ENCODE measurements around the gene TXNDC5.
"Not testable (repeated sequence)": the region's sequence is repeated elsewhere in the genome, so short reads cannot be mapped to it uniquely, and the experiment has no call there.

Gene TXNDC5

DNA sequence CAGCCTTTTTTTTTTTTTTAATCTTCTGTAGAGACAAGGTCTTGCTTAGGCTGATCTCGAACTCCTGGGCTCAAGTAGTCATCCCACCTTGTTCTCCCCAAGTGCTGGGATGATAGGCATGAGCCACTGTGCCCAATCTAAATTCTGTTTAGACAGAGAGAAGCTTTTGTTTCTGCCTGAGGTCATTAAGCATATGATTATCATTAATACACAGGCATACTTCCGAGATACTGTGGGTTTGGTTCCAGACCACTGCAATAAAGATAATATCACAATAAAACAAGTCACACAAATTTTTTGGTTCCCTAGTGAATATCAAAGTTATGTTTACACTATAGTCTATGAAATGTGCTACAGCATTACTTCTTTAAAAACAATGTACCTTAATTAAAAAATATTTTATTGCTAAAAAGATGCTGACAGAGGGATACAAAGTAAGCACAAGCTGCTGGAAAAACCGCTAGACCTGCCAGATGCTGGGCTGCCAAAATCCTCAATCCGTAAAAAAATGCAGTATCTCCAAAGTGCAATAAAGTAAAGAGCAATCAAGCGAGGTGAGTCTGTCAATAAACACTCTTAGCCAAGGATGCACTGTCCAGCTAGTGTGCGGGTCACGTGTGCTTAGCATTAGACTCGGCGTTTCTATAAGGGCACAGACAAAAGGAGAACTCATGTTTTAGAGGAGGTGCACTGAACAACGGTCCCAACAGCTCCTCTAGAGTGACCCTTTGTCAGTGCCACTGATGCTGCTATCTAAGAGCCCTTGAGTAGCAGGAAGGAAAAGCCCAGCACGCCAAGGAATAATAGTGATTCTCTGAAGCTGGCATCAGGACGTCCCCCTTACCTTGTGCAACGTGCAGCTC, 16.1 kb downstream of the TXNDC5 start:
- DNase-seq, result no peak

DNA sequence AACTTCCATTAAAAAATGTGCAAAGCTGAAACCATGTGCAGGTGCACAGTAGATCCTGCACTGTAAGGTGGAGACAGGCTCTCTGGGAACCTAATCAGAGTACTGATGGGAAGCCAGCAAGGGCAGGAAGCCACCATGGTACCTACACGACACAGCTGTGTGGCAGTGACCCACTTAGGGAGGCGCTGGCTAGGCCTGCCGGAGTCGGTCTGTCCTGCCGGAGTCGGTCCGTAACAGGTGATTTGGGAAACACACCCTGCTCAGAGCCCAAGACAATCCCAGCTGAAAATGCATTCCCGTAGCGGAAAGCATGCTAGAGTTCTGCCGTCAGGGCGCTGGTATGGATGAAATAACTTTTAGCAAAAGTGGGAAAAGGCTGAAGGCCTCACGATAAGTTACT, 17.2 kb downstream of the TXNDC5 start:
- DNase-seq, result no peak

DNA sequence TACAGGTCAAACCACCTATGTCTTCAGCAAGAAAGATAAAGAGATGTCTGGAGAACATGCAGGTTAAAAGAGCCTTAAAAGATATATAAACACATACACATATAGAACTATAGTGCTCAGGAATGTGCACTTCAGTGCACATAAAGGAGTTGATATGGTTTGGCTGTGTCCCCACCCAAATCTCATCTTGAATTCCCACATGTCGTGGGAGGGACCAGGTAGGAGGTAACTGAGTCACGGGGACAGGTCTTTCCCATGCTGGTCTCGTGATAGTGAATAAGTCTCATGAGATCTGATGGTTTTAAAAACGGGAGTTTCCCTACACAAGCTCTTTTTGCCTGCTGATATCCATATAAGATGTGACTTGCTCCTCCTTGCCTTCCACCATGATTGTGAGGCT, 18.2 kb downstream of the TXNDC5 start:
- DNase-seq, result not testable (repeated sequence)

DNA sequence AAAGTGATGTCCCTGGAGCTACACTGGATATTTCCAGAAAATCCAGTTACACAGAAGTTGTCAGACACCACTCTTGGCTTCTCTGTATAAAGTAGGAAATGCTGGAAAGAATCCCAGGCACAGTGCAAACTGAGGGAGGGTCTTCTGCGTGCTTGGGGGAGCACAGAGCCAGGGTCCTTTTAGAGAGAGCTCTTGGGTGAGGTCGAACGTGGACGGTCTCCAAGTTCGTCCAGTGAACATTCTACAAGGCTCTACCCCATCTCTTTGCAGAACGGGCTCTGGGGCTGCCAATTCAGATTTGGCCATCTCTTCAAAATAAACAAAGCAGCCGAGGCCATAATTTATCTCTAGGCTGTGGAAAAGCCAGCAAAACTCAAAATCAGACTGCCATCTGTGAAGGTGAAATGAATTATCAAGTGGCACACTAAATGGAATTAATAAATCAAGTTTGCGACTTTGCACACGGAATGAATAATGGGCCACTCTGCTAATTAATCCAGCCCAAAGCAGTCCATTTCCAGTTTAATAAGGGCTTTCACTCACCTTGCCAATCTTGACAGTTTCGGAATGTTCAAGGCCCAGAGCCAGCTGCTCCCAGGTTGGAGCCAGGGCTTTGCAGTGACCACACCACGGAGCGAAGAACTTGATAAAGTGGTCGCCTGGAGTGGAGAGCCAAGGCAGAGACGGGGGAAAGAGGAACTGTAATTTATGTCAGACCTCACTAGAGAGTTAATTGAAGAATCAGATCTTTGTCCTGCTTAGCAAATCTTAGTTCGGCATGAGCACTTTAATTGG, 19.3 kb downstream of the TXNDC5 start:
- no peak for DNase-seq

DNA sequence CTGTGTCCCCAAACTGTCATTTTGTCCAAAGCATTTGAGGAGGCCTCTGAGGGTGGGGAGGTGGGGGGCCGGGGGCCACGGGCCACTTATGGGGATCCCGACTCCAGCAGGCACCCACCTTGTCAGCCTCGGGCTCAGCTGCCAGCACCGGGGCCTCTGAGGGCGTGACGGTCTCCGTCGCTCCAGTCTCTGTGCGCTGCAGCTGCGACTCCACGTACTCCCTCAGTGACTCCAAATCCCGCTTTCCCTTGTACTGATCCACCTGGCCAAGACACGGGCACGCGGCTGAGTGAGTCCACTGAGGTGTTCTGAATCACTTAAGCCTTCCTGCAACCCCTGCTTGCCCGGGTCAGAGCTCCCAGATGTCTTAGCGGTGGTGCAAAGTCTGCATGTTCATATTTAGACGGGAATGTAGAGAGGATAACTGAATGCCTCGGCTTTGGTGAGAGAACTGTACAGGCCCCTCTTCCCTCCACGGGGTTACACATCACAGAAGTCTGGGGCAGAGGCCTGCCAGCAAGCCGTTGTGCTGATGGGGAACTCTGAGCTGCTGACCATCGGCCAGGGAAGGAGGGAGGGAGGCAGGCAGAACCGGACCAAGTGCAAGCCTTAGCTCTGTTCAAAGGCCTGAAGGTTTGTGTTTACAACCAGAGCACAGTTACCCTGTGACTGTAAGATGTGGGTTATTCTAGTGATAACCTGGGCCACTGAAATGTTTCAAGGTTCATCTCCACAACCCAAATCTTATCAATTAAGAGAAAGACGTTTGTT, 21.8 kb downstream of the TXNDC5 start:
- no peak for DNase-seq

DNA sequence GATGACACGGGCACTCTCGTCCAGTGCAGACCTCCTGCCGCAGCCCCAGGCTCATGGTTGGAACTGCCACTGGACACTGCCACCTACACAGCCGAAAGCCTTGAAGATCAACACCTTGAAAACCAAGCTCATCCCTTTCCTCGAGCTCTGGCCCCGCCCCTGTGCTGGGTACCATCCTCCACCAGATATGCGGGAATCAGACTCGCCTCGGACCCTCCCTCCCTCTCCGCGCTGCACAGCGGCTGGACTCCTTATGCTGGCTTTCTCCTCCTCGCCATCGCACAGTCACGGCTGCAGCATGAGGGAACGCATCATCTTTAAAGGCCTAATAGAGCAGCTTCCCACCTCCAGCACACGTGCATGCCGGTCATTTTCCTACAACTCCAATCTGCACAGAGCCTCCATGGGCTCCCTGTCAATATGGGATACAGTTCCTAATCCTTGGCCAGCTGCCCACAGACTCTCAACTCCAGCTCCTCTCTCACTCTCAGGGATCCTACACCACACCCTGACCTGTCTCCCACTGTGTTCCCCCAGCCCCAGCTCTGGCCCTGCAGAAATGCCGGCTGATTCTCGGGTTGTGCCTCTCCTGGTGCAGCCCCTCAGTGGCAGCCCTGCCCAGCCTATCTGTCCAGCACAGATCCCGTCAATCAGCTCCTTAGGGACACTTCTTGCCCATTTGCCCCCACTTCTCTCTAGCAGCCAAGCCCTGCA, 23.2 kb downstream of the TXNDC5 start:
- no peak for DNase-seq

DNA sequence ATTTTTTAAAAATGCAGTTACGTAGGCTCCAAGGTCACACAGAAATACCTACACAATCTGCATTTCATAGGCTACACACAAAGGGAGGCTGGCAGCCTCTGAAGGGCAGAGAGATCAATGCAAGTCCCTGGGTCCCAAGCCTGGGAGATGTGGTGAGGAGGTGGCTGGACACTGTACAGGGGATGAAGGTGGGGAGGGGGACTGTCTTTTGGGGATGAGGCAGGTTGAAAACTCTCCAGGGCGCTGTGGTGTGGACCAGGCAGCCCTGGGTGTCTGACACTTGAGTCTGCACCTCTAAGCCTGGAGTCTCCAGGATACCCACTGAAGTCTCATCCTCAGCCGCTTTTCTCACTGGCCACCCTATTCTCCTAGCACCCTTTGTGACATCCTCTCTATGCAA, 24.5 kb downstream of the TXNDC5 start:
- DNase-seq, result no peak

DNA sequence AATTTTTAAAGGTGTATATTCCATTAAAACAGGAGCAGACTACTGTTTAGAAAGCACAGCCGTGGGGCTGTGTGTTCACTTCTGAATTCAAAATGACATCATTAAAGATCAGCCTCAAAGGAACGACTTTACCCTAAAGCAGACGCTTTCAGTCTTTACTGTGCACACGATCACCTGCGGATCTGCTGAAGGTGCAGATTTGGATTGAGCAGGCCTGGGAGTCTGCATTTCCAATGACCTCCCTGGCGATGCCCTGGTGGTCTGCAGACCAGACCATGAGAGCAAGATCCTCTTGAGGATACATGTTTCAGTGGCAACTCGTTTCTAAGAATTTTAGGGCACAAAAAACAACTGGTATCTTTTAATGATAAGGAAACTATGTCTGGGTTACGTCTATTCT, 27.2 kb downstream of the TXNDC5 start:
- DNase-seq, result no peak

DNA sequence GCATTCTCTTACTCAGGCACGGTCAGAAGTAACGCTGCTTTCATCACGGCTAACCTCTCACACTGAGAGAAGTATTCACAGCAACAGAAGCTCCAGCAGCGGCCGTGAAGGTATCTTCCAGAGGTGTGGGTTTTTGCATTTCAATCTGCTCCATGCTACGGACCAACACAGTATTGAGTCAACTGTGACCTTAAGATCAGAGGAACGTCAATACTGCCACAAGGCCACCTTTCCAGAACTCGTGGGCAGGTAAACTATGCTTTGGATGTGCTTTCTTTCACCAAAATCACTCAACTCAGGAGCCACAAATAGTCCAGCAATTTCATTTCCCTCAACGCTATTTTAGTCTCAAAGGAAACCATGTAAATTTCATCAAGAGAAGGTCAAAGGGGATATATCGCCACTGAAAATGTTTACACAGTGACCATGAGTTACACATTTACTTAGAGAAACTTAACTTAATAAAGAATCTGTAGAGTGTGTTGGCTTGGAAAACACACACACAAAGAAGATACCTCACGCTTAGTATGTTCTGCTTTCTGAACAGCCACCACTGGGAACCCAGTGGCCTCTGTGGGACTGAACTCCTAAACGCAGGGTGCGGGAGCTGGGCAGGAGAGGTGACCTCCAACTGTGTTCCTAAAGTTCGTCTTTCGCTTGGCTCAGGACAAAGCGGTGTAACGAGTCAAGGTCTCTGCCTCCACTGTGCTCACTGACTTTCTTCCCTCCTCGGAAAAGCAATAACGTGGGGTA, 27.9 kb downstream of the TXNDC5 start:
- no peak for DNase-seq

DNA sequence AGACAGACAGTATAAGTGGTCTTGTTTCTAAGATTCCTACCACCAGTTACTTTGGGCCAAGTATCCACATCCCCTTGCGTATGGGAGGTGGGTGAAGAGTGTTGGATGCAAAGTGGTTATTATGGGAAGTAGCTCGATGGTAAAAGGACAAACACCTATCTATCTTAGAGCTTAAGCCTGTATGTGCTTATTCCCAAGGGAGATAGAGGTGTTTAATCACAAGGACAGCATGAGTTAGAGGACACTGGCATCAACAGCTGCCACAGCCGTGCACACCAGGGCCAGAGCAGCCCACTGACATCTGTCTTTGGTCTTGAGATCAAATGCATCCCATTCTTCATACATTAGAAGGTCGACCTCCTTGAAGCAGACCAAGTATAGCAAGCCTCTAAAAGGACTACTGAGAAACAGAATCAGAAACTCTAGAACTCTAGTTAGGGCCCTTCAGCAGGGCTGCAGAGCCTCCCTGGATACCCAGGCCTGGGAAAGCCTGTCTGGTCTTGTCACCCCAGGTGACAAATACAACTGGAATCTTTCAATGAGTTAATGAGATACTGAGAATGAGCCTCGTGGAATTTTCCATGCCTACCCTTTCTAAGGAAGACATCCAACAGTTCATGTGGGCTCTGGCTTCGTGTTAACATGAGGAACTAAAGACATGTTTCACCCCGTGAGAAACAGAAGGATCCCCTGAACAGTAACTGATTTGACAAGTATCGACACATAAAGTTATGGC, 28.7 kb downstream of the TXNDC5 start:
- no peak for DNase-seq

DNA sequence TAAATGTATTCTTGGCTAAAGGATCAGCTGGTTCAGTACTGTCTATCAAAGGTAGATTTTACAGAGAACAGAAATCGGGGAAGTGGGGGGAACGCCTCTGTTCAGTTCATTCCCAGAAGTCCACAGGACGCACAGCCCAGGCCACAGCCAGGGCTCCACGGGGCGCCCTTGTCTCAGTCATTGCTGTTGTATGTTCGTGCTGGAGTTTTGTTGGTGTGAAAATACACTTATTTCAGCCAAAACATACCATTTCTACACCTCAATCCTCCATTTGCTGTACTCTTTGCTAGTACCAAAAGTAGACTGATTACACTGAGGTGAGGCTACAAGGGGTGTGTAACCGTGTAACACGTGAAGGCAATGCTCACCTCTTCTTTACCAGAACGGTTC, 29.9 kb downstream of the TXNDC5 start:
- no peak for DNase-seq

DNA sequence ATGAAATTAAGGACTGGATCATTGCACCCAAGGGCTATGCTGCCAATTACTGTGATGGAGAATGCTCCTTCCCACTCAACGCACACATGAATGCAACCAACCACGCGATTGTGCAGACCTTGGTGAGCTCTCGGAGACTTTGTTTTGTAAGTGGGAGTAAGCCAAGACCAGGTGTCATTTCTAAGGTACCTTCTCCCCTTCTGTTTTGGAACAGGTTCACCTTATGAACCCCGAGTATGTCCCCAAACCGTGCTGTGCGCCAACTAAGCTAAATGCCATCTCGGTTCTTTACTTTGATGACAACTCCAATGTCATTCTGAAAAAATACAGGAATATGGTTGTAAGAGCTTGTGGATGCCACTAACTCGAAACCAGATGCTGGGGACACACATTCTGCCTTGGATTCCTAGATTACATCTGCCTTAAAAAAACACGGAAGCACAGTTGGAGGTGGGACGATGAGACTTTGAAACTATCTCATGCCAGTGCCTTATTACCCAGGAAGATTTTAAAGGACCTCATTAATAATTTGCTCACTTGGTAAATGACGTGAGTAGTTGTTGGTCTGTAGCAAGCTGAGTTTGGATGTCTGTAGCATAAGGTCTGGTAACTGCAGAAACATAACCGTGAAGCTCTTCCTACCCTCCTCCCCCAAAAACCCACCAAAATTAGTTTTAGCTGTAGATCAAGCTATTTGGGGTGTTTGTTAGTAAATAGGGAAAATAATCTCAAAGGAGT, 30.4 kb downstream of the TXNDC5 start:
- DNase-seq, result no peak

DNA sequence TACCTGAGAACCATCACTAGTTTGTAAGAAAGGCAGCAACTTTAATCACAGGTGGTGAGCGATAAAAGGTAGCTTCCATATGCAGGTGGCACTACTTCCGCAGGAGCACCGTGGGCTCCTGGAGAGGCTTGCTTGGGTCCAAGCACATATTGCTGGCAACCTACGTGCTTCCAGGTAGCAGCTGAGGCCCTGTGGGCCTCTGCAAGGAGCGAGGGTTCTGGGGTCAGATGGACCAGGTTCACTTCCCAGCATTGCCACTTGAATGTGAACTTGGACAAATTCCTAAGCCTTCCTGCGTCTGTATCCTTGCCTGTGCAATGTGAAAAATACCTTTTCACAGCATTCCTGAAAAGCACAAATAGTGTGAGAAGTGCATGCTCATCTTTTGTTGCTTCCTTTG, 31.0 kb downstream of the TXNDC5 start:
- DNase-seq, result no peak

DNA sequence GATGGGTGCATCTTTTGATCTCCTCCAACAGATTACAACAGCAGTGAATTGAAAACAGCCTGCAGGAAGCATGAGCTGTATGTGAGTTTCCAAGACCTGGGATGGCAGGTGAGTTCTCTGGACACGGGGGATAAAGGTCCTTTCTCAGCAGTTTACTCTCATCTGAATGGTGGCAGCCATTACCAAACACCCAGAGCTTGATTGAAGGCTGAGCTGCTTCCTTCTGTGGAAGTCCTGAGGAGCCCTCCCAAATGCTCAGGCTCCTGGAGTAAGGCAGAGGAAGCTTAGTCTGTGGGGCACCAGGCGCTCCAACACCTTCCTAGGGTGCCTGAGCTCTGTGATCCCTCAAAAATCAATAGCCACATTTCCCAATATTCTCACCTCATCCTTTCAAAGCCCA, 31.5 kb downstream of the TXNDC5 start:
- DNase-seq, result no peak

DNA sequence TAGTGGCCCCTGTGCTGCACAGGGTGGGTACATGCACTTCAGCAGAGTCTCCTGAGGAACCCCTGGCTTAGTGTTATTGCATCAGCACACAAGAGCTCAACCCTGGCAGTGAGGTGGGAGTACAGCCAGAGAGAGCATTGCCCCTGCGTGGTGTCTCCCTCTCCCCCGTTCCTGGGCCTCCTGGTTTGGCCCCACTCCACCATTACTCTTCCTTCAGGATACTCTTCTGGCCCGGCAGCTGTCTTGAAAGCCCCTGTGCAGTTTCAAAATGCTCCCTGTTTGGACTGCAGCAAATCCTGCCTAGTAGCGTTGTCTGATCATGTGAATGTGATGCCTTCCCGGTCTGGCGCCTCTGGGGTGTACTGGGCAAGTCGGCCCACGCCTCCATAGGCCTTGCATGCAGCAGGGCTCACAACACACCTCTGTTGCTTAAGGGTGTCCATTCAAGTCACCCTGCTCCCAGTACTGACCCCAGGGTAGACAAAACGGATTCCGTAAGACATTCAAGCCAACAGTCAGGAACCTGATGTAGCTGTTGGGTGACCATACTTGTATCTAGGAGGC, 32.1 kb downstream of the TXNDC5 start:
- DNase-seq, result no peak

DNA sequence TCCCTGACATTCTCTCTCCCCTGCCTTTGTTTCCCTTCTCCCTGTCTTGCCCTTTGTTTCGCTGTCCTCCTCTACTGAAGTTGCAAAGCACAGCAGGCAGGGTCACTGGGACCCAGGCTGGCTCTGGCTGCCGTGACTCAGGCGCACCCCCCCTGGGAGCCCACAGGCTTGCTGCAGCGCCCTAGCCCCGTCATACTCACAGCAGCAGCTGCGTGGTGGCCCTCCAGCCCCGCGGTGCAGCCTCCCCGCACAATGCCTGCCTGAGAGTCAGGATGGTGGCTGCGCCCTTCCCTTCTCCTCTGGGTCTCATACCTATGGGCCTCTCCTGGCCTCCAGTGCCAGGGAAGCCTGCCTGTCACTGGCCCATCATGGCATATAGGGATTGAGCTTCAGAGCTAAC, 41.7 kb downstream of the TXNDC5 start:
- no peak for DNase-seq

DNA sequence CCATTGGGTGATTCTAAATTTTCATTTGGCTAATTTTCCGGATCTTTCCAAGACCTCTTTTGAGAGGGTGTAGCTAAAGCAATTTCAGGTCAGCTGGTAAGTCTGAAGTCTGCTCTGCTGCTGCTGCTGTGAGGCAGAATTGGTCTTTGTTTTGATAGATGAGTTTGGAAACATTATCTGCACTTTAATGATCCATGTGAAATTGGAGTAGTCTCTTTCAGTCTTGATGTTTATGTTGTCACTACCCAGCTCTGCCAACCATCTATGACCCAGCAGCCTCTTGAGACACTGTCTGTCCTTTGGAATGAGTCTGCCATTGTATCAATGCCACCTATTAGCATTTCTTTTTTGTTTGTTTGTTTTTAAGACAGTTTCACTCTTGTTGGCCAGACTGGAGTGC, 44.1 kb downstream of the TXNDC5 start:
- no peak for DNase-seq

DNA sequence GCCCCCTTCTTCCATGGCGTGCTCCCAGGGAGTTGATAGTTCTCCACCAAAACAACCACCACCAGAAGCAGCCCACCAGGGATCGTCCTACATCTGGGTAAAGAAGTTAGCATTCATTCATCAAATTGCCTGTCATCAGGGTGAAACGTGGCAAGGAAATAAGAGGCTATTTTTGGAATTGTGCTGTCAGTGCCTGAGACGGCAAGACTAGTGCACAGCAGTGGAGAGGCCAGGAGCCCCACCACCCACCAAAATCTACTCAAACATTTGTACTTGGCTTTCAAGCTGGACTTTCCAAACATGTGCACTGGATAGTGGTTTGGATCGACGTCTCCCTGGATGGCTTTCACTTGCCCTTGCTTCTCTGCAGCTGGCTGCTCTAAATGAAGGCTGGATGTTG, 44.8 kb downstream of the TXNDC5 start:
- no peak for DNase-seq

DNA sequence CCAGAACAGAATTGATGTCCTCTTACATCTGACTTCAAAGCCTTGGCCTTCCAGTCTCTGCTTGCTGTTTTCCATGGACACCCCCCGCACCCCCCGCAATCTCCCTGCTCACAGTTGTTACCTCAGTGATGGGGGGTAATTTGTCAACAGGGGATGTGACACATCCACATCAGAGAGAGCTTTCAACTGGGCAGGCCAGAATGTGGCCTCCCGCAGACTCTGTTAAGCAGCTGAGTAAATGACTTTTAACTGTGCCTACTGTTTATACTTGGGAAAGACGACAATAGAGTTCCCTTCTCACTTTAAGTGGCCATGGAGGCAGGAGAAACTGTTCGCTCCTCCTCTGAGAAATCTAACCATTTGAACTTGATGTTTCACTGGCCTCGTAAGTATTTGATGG, 51.0 kb downstream of the TXNDC5 start:
- DNase-seq, result no peak

DNA sequence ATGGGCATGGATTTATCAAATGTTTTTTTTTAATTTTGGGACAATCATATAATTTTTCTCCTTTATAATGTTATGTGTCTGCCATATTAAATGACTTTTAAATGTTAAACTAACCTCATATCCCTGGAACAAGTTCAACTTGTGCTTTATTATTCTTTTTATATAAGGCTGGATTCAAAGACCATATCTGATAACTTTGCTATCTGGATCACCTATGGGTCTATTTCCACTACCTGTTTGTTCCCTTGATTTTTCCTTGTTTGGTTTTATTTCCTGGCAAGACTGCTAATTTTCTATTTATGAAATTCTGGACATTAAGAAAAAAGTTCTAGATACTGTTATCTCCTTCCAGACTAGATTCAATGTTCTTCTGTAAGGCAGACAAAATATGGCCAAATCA, 58.8 kb downstream of the TXNDC5 start:
- DNase-seq, result no peak
